Measurements from ENCODE around the gene PGAM2. TPM values are rescaled to one million over a fixed set of nuclear protein-coding genes. Genes with fewer than 3 reads are reported as not detected.

The PGAM2 gene
- polyA plus RNA-seq, 2 of the 4 experiments (the other 2 are of a cell fraction) = not detected

DNA sequence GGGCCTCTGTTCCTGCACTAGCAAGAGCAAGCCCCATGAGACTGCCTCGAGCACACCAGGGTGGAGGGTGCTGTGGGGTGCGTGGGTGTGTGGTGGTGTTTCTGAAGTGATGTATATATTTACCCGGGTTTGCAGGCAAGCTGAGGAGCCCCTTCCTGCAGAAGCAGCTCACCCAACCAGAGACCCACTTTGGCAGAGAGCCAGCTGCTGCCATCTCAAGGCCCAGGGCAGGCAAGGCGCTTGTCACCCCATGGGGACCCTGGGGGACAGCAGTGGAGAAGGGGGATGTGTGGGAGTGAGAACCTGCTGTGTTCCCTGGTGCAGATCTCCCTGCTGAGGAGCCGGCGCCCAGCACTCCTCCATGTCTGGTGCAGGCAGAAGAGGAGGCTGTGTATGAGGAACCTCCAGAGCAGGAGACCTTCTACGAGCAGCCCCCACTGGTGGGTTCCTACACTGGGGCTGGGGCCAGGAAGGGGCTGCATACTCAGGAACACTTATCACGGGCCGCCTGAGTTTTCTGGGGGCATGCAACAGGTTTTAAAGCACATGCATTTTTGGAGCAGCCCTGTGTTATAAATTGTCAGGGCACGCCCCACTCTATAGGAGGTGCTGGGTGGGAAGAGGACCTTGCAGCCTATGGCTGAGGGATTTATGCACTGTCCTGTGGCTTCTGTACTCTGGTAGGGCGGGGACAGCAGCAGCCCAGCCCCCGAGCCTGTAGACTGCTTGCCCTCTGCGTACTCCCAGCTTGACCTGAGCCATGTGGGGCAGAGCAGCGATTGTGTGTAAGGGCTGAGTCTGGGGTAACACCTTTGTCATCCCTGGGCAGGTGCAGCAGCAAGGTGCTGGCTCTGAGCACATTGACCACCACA, 5.9 kb downstream of the PGAM2 start (continued):
- TF ChIP-seq CEBPB (IDR thresholded peaks at IDR 0.05) = no peak

DNA sequence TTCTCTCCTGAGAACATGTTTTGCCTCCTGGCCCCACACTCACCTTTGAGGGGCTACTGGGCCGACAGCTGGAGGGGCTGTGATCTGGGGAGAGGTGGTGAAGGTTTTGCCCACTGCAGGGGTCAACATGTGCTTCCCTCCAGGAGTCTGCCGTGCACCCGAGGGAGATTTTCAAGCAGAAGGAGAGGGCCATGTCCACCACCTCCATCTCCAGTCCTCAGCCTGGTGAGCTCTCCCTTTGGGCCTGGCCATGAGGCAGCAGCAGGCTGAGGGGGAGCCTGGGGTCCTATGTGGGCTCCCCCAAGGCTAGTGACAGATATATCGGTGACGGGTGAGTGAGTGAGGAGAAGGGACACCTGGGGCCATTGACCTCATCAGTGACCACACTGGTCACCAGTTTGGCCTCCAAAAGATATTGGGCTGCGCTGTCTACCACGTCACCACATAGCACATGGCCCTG, 6.6 kb downstream of the PGAM2 start:
- TF ChIP-seq CHD4 (IDR thresholded peaks at IDR 0.05; ENCODE audit: borderline replicate concordance) (no peak), ZSCAN20 (CRISPR knock-in tag; IDR thresholded peaks at IDR 0.05) (no peak), ZC3H11A (IDR thresholded peaks at IDR 0.05) (no peak), CBX8 (IDR thresholded peaks at IDR 0.05) (no peak), BHLHE40 (IDR thresholded peaks at IDR 0.05; ENCODE audit: low read depth, low read length) (no peak), MAZ (IDR thresholded peaks at IDR 0.05; ENCODE audit: borderline replicate concordance, low read depth, low read length) (no peak), FOSB (CRISPR knock-in tag; IDR thresholded peaks at IDR 0.05) (no peak), PHF8 (IDR thresholded peaks at IDR 0.05; ENCODE audit: borderline replicate concordance, low read depth) (no peak), HOXB5 (CRISPR knock-in tag; IDR thresholded peaks at IDR 0.05) (no peak), CEBPB (IDR thresholded peaks at IDR 0.05) (no peak), JUNB (IDR thresholded peaks at IDR 0.05) (no peak), TP53 (CRISPR knock-in tag; IDR thresholded peaks at IDR 0.05) (no peak), RCOR1 (IDR thresholded peaks at IDR 0.05; ENCODE audit: low read depth, low read length) (no peak), RARB (CRISPR knock-in tag; IDR thresholded peaks at IDR 0.05) (no peak), RFX5 (IDR thresholded peaks at IDR 0.05) (no peak)
- TF ChIP-seq, protein P1, sequence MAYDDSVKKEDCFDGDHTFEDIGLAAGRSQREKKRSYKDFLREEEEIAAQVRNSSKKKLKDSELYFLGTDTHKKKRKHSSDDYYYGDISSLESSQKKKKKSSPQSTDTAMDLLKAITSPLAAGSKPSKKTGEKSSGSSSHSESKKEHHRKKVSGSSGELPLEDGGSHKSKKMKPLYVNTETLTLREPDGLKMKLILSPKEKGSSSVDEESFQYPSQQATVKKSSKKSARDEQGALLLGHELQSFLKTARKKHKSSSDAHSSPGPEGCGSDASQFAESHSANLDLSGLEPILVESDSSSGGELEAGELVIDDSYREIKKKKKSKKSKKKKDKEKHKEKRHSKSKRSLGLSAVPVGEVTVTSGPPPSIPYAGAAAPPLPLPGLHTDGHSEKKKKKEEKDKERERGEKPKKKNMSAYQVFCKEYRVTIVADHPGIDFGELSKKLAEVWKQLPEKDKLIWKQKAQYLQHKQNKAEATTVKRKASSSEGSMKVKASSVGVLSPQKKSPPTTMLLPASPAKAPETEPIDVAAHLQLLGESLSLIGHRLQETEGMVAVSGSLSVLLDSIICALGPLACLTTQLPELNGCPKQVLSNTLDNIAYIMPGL (CRISPR knock-in tag; IDR thresholded peaks at IDR 0.05; ENCODE audit: borderline replicate concordance) = no peak
- TF ChIP-seq, protein P2, sequence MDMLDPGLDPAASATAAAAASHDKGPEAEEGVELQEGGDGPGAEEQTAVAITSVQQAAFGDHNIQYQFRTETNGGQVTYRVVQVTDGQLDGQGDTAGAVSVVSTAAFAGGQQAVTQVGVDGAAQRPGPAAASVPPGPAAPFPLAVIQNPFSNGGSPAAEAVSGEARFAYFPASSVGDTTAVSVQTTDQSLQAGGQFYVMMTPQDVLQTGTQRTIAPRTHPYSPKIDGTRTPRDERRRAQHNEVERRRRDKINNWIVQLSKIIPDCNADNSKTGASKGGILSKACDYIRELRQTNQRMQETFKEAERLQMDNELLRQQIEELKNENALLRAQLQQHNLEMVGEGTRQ (IDR thresholded peaks at IDR 0.05) = no peak
- TF ChIP-seq, protein P3, sequence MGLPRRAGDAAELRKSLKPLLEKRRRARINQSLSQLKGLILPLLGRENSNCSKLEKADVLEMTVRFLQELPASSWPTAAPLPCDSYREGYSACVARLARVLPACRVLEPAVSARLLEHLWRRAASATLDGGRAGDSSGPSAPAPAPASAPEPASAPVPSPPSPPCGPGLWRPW (IDR thresholded peaks at IDR 0.05) = no peak
- TF ChIP-seq, protein P4, sequence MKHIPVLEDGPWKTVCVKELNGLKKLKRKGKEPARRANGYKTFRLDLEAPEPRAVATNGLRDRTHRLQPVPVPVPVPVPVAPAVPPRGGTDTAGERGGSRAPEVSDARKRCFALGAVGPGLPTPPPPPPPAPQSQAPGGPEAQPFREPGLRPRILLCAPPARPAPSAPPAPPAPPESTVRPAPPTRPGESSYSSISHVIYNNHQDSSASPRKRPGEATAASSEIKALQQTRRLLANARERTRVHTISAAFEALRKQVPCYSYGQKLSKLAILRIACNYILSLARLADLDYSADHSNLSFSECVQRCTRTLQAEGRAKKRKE (CRISPR knock-in tag; IDR thresholded peaks at IDR 0.05; ENCODE audit: low read depth) = no peak
- no peaks in the 10 kb centered on the region for H3K9me3 ChIP-seq
- no peaks in the 10 kb centered on the region for H3K4me1 ChIP-seq
- ATAC-seq (no peak), FAIRE-seq (no peak), DNase-seq (ENCODE audit: low read depth in 1 of 2, low spot score in 1 of 2) (no peak)
- CTCF ChIA-PET = interaction anchor here (1.4 to 1.7 kb wide), 2 partner anchors 15 to 16 kb away, joined by 3 to 7 read pairs; no protein-coding TSS in a partner anchor
- no peak overlapping the region for H3K4me3 ChIP-seq
- WGBS (ENCODE audit: missing lambda C conversion rate) = 88% methylated on average over 7 of the region's 7 CpGs
- H3K27ac ChIP-seq = no peak overlapping the region
- POLR2A ChIA-PET = no interaction called here
- H3K4me2 ChIP-seq = no peak overlapping the region
